ENCODE data around the gene TGM1. TPM values are rescaled to one million over a fixed set of nuclear protein-coding genes. Genes with fewer than 3 reads are reported as not detected.
A peak's percentile ranks its signal among the peaks of the same experiment; 100 is the strongest.

Gene TGM1
- total and polyA plus RNA-seq, 10 of the 15 experiments (the other 5 are each of a cell fraction or from before 2014, with no cell fraction given) = 0.05 to 5.9 (median 1.8) TPM

GRCh38 chr14:24279301-24280186, 16.6 kb upstream of the TGM1 start (continued):
- no peak for TF ChIP-seq ATF2 (IDR thresholded peaks at IDR 0.05; ENCODE audit: low read length)
- TF ChIP-seq RAD51 (IDR thresholded peaks at IDR 0.05) = peak; percentile 72; the same call in 1 of the 2 replicates
- TF ChIP-seq ZNF384 (IDR thresholded peaks at IDR 0.05; ENCODE audit: borderline replicate concordance, low read depth, low read length) = no peak
- TF ChIP-seq YBX1 (IDR thresholded peaks at IDR 0.05) = no peak
- no peak for TF ChIP-seq NFXL1 (IDR thresholded peaks at IDR 0.05; ENCODE audit: borderline replicate concordance)
- no peak for TF ChIP-seq HDGF (IDR thresholded peaks at IDR 0.05)
- no peak for TF ChIP-seq ATF3 (IDR thresholded peaks at IDR 0.05; ENCODE audit: borderline replicate concordance, extremely low read depth, low read depth, low read length)
- TF ChIP-seq RUNX3 (IDR thresholded peaks at IDR 0.05; ENCODE audit: low read length) = no peak
- no peak for TF ChIP-seq POLR2AphosphoS5 (IDR thresholded peaks at IDR 0.05; ENCODE audit: low read length)
- TF ChIP-seq RCOR1 (conservative IDR thresholded peaks at IDR 0.05; ENCODE audit: low read depth, low read length) = no peak
- no peak for TF ChIP-seq ESRRA (IDR thresholded peaks at IDR 0.05; ENCODE audit: low read length)
- 0 out of 2 replicates have a peak, but pooled peaks have one; percentile 50 for TF ChIP-seq NFYB (IDR thresholded peaks at IDR 0.05; ENCODE audit: insufficient read depth, low read depth, low read length)
- peak; percentile 44 to 47 (median 44); a peak in 5 of 6 replicates for TF ChIP-seq CTCF (IDR thresholded peaks at IDR 0.05 in 2 of 3, conservative IDR thresholded peaks at IDR 0.05 in 1 of 3; ENCODE audit: control insufficient read depth in 2 of 3, extremely low read depth in 1 of 3, insufficient read depth in 1 of 3, low read depth in 3 of 3, low read length in 3 of 3)
- 0 out of 4 replicates have a peak, but pooled peaks of 1 of the 2 experiments have one; percentile 4 for TF ChIP-seq EP300 (IDR thresholded peaks at IDR 0.05; ENCODE audit: borderline replicate concordance in 1 of 2, control insufficient read depth in 1 of 2, low read depth in 2 of 2, low read length in 2 of 2)
- TF ChIP-seq BACH1 (IDR thresholded peaks at IDR 0.05; ENCODE audit: borderline replicate concordance) = no peak
- peak; percentile 66; the same call in 1 of the 2 replicates for TF ChIP-seq SPI1 (IDR thresholded peaks at IDR 0.05; ENCODE audit: borderline replicate concordance, insufficient read depth, low read depth, low read length)
- TF ChIP-seq SRF (IDR thresholded peaks at IDR 0.05; ENCODE audit: low read depth in 2 of 2, low read length in 2 of 2) = no peak
- peak; percentile 13; the same call in 1 of the 2 replicates for TF ChIP-seq ATF7 (IDR thresholded peaks at IDR 0.05; ENCODE audit: low read depth)
- TF ChIP-seq TCF12 (IDR thresholded peaks at IDR 0.05; ENCODE audit: low read depth, low read length) = no peak
- peak; percentile 87 for TF ChIP-seq ZNF687 (IDR thresholded peaks at IDR 0.05)
- TF ChIP-seq STAT3 (IDR thresholded peaks at IDR 0.05; ENCODE audit: low read depth, low read length) = no peak
